IPS-18a (cell line): Measurements from ENCODE around the gene RCAN2.

Source experiments
- H3K27ac ChIP-seq: one replicate; pipeline ENCODE4 v1.5.1; 2013; ENCODE audit warnings: low read length
- H3K27me3 ChIP-seq: one replicate; pipeline ENCODE4 v1.6.1; 2013; ENCODE audit warnings: mild to moderate bottlenecking, low read length; ENCODE audit not compliant: control insufficient read depth, insufficient read depth
- H3K36me3 ChIP-seq: one replicate; pipeline ENCODE4 v1.6.1; 2013; ENCODE audit warnings: low read depth, low read length; ENCODE audit not compliant: control insufficient read depth
- H3K4me1 ChIP-seq: one replicate; pipeline ENCODE4 v1.6.1; 2013; ENCODE audit warnings: low read depth, low read length; ENCODE audit not compliant: control insufficient read depth
- H3K4me3 ChIP-seq: one replicate; pipeline ENCODE4 v1.5.1; 2013; ENCODE audit warnings: low read length
- H3K9ac ChIP-seq: one replicate; pipeline ENCODE4 v1.6.1; 2013; ENCODE audit warnings: mild to moderate bottlenecking, low read length, moderate library complexity
- H3K9me3 ChIP-seq: one replicate; pipeline ENCODE4 v1.6.1; 2013; ENCODE audit warnings: low read depth, low read length; ENCODE audit not compliant: control insufficient read depth

Gene RCAN2

GRCh38 chr6:46454691-46455090, 36.6 kb downstream of the RCAN2 start:
- Histone ChIP-seq H3K27me3 (no peaks in the 10 kb centered on the region), H3K9ac (no peak overlapping the region), H3K36me3 (no peaks in the 10 kb centered on the region), H3K4me3 (no peak overlapping the region), H3K9me3 (no peaks in the 10 kb centered on the region), H3K27ac (no peak overlapping the region), H3K4me1 (no peaks in the 10 kb centered on the region)

- Histone ChIP-seq H3K4me1 (no peaks in the 10 kb centered on the region), H3K27ac (no peak overlapping the region), H3K9ac (no peak overlapping the region), H3K27me3 (no peaks in the 10 kb centered on the region), H3K9me3 (no peaks in the 10 kb centered on the region), H3K36me3 (no peaks in the 10 kb centered on the region), H3K4me3 (no peak overlapping the region)
Observed at GRCh38 chr6:46453741-46454316, 37.4 kb downstream of the RCAN2 start.

DNA sequence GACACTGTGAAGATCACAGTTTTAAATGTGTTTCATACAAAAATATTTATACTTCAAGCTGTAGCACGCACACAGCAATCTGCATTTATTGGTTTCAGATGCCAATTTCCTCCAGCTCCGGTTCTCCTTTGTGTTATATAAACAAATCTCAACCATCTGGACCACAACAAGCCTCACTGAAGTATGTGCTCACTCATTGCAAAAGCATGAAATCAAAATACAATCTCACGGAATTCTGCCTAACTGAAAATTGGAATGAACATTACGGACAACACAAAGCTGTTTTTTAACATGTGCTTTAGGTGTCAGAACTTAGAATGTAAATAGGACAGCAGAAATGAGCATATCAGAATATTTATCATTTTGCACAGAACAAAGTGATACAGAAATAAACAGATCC, 38.0 kb downstream of the RCAN2 start:
- Histone ChIP-seq H3K9ac (no peak overlapping the region), H3K27me3 (no peaks in the 10 kb centered on the region), H3K27ac (no peak overlapping the region), H3K4me3 (no peak overlapping the region), H3K4me1 (no peaks in the 10 kb centered on the region), H3K9me3 (no peaks in the 10 kb centered on the region), H3K36me3 (no peaks in the 10 kb centered on the region)

DNA sequence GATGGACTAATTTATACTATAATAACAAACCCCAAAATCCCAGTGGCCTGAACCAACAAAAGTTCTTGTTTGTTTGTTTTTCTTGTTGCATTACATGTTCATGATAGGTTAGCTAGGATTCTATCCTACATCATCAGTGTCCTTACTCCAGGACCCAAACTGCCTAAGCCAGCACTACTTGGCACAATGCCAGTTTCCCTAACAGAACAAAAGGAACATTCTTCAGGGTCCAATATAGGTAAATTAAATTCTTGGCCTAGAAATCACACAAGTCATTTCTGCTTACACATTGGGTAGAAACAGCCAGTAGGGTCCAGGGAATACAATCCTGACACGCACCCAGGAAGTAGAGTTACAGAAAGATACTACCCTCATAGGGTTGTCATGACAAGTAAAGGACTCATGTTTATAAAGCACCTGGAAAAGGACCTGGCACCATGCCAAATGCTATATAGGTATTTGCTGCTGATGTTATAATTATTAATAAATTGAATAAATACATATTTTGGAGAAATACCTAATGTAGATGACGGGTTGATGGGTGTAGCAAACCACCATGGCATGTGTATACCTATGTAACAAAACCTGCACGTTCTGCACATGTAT, 38.8 kb downstream of the RCAN2 start:
- Histone ChIP-seq H3K27me3 (no peaks in the 10 kb centered on the region), H3K4me1 (no peaks in the 10 kb centered on the region), H3K36me3 (no peaks in the 10 kb centered on the region), H3K27ac (no peak overlapping the region), H3K9ac (no peak overlapping the region), H3K4me3 (no peak overlapping the region), H3K9me3 (no peaks in the 10 kb centered on the region)

GRCh38 chr6:46451343-46451742, 39.9 kb downstream of the RCAN2 start:
- no peak overlapping the region for H3K4me3 ChIP-seq
- no peak overlapping the region for H3K9ac ChIP-seq
- peaks cover 4% of the 10 kb centered on the region for H3K9me3 ChIP-seq
- no peaks in the 10 kb centered on the region for H3K4me1 ChIP-seq
- H3K27me3 ChIP-seq = no peaks in the 10 kb centered on the region
- no peaks in the 10 kb centered on the region for H3K36me3 ChIP-seq
- no peak overlapping the region for H3K27ac ChIP-seq

DNA sequence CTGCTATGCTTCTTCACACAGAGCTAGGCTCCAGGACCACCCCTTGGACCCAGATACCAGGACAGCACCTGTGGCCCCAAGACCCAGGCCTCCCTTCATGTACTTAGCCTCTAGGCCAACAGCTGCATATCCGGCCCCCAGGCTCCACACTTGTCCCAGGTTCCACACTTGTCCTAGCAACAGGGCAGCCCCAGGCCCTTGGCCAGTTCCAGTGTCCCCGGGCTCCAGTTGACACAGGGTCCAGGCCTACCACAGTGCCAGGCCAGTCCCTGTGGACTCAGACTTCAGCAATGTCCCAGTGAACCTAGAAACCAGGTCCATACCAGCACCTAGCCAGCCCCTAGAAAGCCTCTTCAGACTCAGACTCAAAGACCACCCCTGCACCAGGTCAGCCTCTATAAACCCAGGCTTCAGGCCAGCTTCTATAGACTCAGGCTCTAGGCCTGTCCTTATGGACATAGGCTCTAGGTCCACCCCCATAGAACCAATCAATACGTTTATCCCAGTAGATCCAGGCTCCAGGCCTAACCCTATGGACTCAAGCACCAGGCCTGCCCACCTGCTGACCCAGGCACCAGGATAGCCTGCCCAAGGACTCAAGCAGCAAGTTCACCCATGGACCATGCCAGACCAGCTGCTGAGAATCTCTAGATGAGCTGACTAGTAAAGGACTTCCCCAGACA, 46.3 kb downstream of the RCAN2 start:
- no peaks in the 10 kb centered on the region for H3K27me3 ChIP-seq
- H3K9me3 ChIP-seq = peaks cover 7% of the 10 kb centered on the region
- H3K36me3 ChIP-seq = no peaks in the 10 kb centered on the region
- H3K9ac ChIP-seq = no peak overlapping the region
- no peak overlapping the region for H3K4me3 ChIP-seq
- no peak overlapping the region for H3K27ac ChIP-seq
- H3K4me1 ChIP-seq = no peaks in the 10 kb centered on the region

DNA sequence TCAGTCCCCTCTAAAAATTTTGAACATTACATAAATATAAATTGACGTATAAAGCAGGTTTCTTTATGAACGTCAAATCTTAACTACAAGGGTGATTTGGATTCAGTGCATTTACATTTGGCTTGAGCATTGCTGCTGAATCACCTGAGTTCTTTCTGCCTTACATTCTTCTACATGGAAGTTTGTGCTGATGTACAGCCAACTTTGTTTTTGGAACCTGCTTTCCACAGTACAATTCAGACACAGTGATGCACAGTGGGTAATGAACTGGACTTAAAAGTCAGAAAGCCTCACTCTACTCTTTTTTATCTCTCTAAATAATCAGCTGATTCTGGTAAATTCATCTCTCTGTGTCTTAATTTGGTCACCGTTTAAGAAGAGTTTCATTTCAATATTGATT, 47.6 kb downstream of the RCAN2 start:
- Histone ChIP-seq H3K4me3 (no peak overlapping the region), H3K27me3 (no peaks in the 10 kb centered on the region), H3K36me3 (no peaks in the 10 kb centered on the region), H3K9me3 (peaks cover 7% of the 10 kb centered on the region), H3K9ac (no peak overlapping the region), H3K4me1 (no peaks in the 10 kb centered on the region), H3K27ac (no peak overlapping the region)

- Histone ChIP-seq H3K4me3 (no peak overlapping the region), H3K27ac (no peak overlapping the region), H3K36me3 (no peaks in the 10 kb centered on the region), H3K27me3 (no peaks in the 10 kb centered on the region), H3K9ac (no peak overlapping the region), H3K9me3 (no peaks in the 10 kb centered on the region), H3K4me1 (no peaks in the 10 kb centered on the region)
Observed at GRCh38 chr6:46440641-46441040, 50.6 kb downstream of the RCAN2 start.

DNA sequence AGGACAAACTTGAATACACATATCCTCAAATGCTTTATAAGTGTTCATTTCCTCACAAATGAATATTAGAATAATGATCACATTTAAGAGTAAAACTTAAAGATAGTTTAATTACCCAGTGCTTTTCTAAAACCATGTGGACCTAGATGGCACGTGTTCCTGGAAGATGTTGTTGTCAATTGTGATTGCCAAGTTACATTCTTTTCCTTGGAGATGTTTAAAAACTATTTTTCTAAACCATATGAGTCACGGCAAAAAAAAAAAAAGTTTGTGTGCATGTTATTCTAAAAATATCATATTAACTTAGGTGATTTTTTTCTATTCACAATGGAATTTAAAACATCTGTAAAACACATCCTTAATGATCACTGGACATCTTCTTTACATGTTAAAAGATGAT, 51.1 kb downstream of the RCAN2 start:
- H3K9me3 ChIP-seq = no peaks in the 10 kb centered on the region
- H3K4me1 ChIP-seq = no peaks in the 10 kb centered on the region
- no peak overlapping the region for H3K4me3 ChIP-seq
- no peak overlapping the region for H3K9ac ChIP-seq
- H3K27ac ChIP-seq = no peak overlapping the region
- H3K27me3 ChIP-seq = no peaks in the 10 kb centered on the region
- no peaks in the 10 kb centered on the region for H3K36me3 ChIP-seq

DNA sequence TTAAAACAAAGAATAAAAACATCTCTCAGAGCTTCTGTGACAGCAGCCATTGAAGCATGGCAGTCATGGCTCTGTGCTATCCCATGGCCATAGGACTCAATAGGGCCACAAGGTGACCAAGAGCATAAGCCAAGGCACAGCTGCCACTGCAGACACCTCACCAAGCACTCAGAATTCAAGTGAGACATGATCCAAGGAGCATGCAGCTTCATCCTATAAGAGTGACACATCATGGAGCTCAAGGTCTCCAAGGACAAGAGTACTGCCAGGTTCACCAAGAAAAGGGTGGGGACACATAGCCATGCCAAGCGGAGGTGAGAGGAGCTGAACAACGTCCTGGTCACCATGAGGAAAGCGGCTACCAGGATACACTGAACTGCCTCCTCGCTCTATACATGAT, 53.0 kb downstream of the RCAN2 start:
- no peak overlapping the region for H3K27ac ChIP-seq
- no peaks in the 10 kb centered on the region for H3K27me3 ChIP-seq
- H3K4me3 ChIP-seq = no peak overlapping the region
- H3K36me3 ChIP-seq = no peaks in the 10 kb centered on the region
- H3K4me1 ChIP-seq = no peaks in the 10 kb centered on the region
- H3K9me3 ChIP-seq = no peaks in the 10 kb centered on the region
- H3K9ac ChIP-seq = no peak overlapping the region

- Histone ChIP-seq H3K9me3 (no peaks in the 10 kb centered on the region), H3K4me1 (no peaks in the 10 kb centered on the region), H3K36me3 (no peaks in the 10 kb centered on the region), H3K4me3 (no peak overlapping the region), H3K9ac (no peak overlapping the region), H3K27ac (no peak overlapping the region), H3K27me3 (no peaks in the 10 kb centered on the region)
Observed at GRCh38 chr6:46437671-46438221, 53.5 kb downstream of the RCAN2 start.

DNA sequence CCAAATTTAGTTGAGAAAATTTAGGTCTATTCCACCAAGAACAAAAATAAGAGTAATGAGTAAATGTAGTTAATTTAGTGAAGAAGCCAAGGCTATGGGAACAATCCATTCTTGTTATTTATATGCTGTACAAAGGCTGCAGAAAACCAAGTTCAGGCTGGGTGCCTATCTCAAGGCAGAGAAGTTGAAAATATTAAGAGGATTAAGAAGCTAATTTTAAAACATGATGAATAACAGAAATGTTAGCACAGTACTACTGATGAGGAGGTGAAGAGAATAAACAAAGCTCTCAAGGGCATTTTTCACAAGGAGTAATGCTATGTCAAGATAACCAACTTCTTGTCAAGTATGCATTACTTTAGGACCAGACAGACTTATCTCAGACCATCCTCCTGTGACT, 68.6 kb downstream of the RCAN2 start:
- Histone ChIP-seq H3K9ac (no peak overlapping the region), H3K4me3 (no peak overlapping the region), H3K27ac (no peak overlapping the region), H3K9me3 (no peaks in the 10 kb centered on the region), H3K27me3 (no peaks in the 10 kb centered on the region), H3K36me3 (no peaks in the 10 kb centered on the region), H3K4me1 (no peaks in the 10 kb centered on the region)
